GM18526 (cell line): Measurements from ENCODE around the gene DNM3.

Experiments used
- POLR2A ChIP-seq: IDR thresholded peaks from 3 replicates; pipeline ENCODE4 v1.6.1; 2011; ENCODE audit not compliant: insufficient read length; ENCODE audit errors: extremely low read depth

The DNM3 gene

DNA sequence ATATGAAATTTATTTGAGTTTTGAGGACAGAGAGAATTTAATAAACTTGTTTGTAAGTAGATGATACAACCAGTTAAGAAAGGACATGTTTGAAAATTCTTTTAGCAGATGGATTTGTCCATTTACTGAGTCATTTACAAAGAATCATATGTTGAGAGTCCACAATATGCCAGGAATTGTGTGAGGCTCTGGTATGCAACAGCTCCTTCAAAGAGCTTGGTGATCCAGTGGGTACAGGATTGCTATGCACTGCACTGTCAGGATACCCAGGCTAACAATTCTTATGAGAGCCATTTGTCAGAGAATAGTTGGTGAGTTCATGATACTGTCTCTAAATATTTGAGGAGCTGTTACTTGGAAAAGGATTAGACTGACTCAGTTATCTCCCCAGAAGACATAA, 11.0 kb downstream of the DNM3 start:
- TF ChIP-seq POLR2A, result no peak

- TF ChIP-seq POLR2A, result no peak
Observed at GRCh38 chr1:171855381-171855780, 14.1 kb downstream of the DNM3 start.

DNA sequence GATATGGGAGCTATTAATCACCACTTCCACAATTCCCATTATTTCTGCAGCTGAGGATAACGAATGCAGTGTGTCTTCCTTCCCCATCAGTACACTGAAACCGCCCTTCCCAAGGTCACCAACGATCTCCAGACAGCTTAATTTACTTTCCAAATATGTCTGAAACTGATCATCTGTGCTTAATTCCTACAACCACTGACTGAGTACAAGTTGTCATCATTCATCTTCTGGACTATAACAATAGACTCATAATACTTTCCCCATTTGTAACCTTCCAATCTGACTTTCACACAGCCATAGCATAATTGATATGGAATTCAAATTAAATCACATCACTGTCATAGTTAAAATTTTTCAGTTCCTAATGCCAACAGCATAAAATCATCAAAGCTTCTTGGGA, 17.4 kb downstream of the DNM3 start:
- no peak for TF ChIP-seq POLR2A

- no peak for TF ChIP-seq POLR2A
Observed at GRCh38 chr1:171860696-171861095, 19.4 kb downstream of the DNM3 start.

DNA sequence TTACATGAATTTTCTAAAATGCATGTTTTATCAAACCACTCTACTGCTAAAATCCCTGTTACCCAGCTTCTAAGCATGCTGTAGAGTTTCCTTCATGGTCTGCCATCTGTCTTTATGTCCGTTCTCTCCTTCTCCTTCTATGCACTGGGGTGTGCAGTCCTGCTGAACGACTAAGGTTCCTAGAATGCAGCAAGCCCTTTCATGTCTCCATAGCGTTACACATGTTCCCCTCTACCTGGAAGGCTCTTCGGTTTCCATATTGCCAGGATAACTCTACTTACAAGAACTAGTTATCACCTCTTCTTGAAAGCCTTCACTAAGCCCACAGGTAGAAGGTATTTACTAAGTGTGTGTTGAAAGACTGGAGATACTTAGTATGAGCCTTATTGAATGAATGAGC, 22.2 kb downstream of the DNM3 start:
- no peak for TF ChIP-seq POLR2A

DNA sequence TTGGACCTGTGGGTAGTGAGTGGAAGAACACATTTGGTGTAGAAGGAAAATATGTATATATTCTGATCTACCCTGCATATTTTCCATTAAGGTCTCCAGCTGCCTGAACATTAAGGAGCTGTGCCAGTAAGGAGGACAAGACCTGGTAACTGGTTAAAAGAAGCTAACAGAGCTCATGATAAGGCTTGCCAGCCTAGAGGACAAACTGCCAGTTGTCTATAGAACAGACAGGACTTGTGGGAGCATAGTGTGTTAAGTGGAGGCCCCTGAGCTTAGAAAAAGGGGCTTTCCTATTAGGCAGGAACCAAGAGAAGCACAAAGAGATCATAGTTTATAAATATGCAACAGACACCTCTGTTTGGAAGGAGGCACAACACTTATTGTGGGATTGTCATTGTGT, 23.0 kb downstream of the DNM3 start:
- no peak for TF ChIP-seq POLR2A

GRCh38 chr1:171865106-171865505, 23.8 kb downstream of the DNM3 start:
- TF ChIP-seq POLR2A, result no peak

DNA sequence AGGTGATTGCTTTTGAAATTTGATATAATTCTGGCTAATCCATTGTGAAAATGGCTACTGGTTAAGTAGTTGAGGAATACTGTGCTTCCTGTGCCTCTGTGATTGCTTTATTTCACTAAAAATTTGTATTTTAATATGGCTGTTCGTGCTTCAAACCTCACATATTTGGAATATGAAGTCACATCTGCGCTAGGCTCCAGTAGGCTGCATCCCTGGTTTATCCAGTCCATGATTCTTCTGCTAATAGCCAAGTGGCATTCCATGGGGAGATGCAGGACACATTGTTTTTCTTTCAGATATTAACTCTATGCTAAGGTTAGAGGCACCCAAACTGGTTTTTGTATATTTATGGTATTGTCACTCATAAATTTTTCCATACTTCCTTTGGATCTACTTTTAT, 25.9 kb downstream of the DNM3 start:
- TF ChIP-seq POLR2A, result no peak

DNA sequence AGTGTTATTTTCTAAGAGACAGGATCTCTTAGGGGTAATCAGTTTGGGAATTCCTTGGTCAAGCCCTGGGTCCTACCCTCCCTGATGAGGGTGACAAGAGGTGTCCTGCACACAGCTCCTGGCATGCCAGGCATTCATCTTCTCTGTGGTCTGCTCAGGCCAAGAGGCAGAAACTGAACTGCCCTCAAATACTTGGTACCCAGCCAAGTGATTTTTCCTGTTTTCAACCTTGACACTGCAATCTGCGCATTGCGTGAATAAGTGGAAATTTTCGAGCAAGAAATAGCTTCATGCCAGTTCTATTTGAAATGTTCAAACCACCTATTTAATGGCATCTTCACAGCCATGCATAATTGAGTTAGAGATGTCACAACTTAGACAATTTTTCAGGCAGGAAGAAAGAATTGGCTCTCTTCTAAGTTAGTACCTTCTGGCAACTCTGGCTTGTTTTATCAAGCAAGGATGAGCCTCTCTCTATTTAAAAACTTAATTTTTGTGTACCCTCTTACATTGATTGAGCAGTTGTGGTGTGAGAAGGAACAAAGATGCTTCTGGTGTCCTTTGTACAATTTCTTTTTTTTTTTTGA, 27.0 kb downstream of the DNM3 start:
- no peak for TF ChIP-seq POLR2A

GRCh38 chr1:171869097-171869496, 27.8 kb downstream of the DNM3 start:
- no peak for TF ChIP-seq POLR2A

- no peak for TF ChIP-seq POLR2A
Observed at GRCh38 chr1:171871848-171872247, 30.6 kb downstream of the DNM3 start.

GRCh38 chr1:171872430-171872829, 31.1 kb downstream of the DNM3 start:
- TF ChIP-seq POLR2A, result no peak

GRCh38 chr1:171873664-171874063, 32.4 kb downstream of the DNM3 start:
- TF ChIP-seq POLR2A, result no peak

- no peak for TF ChIP-seq POLR2A
Observed at GRCh38 chr1:171877701-171878100, 36.4 kb downstream of the DNM3 start.

GRCh38 chr1:171879556-171879955, 38.3 kb downstream of the DNM3 start:
- TF ChIP-seq POLR2A, result no peak

DNA sequence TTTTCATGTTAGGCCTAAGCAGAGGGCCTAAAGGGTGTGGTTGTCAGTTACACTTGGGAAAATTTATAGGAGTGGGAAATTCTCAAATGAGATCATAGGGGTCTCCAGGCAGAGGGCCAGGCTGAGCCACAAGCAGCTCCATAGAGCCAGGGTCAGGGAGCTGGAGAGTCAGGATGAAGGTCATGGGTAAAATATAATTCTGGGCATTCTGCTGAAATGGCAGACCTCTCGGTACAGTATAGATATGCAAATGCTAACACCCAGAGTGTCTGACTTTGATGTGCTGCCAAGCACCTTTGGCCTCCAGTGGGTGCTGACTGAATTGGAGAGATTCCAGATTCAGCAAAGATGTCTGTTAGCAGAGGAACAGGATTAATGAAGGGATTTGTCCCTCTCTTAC, 40.1 kb downstream of the DNM3 start:
- no peak for TF ChIP-seq POLR2A

DNA sequence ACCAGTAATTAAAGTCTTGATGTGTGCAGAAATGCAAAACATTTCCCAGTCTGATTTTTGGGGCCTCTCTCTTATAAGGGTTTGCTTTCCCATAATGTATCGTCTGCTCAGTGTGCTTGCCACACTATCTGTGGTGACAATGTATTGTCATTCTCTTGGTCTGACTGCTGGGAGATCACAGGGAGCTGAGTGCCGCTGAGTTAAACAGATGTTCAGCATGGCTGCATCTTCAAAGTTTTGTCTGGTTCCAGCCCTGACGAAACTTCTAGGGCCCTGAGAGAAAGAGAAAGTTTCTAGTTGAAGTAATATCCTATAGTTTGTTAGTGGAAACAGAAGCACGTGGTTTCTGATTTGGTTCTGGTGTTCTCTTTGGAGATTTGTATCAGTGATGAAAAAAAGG, 42.6 kb downstream of the DNM3 start:
- no peak for TF ChIP-seq POLR2A

DNA sequence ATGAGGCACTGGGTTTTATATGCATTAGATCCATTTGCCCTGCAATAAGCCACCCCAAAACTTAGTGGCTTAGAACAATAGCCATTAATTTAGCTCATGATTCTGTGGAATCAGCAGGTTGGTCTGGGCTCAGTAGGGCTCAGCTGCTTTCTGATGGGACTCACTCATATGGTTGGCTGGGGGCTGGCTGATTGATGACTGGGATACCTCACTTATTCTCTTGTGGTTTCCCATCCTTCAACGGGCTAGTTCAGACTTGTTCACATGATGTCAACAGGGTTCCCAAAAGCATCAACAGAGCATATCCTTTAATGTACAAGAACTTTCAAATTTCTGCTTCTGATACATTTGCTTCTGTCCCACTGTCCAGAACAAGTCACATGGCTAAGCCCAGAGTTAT, 43.2 kb downstream of the DNM3 start:
- no peak for TF ChIP-seq POLR2A
